AG09309 (cell line): Measurements from ENCODE around the gene DLST.

Experiments
- DNase-seq: peaks from one replicate; pipeline ENCODE4 v3.0.0-alpha.2; 2010; ENCODE audit warnings: low read depth
- H3K4me3 ChIP-seq: 2 replicates; pipeline ENCODE4 v1.5.1; 2011; ENCODE audit warnings: mild to moderate bottlenecking, low read depth, low read length, moderate library complexity; ENCODE audit not compliant: control insufficient read depth
- CTCF ChIP-seq: IDR thresholded peaks from 2 replicates; pipeline ENCODE4 v1.5.1; 2011; ENCODE audit warnings: mild to moderate bottlenecking, low read depth, low read length, inconsistent platforms; ENCODE audit not compliant: insufficient read depth, control insufficient read depth; ENCODE audit errors: missing control alignments

DLST gene

DNA sequence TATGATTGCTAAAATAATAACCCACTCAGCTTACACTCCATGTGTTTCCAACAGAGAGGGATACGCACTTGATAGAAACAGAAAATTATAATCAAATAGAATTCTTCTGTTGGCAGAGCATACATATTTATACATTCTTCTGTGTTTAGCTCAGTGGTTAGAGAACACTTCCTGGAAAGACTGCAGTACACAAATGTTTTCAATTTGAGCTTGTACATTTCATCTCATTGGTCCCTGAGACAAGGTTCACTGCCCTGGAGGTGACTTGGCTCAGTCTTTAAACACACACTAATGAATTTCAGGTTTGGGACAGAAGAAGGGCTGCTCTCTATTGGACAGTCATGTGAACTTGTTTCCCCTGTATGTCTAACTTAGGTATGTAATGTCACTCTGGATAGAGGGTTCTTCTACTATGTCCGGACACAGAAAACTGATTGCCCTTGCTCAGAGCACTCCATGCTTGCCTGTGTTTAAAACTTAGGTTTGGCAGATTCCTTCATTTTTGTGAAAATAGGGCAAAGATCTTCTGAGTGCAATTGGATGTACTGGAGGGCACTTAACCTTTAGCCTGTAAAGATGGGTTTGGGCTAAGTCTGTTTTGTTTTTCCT is 28.7 kb upstream of the DLST start:
- DNase-seq: no peak
- H3K4me3 ChIP-seq: no peak overlapping the region
- no peak for TF ChIP-seq CTCF

GRCh38 chr14:74853581-74853980 is 28.1 kb upstream of the DLST start:
- DNase-seq: no peak
- H3K4me3 ChIP-seq: no peak overlapping the region
- no peak for TF ChIP-seq CTCF

- TF ChIP-seq CTCF: no peak
- H3K4me3 ChIP-seq: no peak overlapping the region
- DNase-seq: no peak
Observed at GRCh38 chr14:74855021-74855420, 26.7 kb upstream of the DLST start.

- TF ChIP-seq CTCF: no peak
- no peak overlapping the region for H3K4me3 ChIP-seq
- DNase-seq: no peak
Observed at GRCh38 chr14:74855945-74856344, 25.8 kb upstream of the DLST start.

GRCh38 chr14:74856366-74856765 is 25.4 kb upstream of the DLST start:
- no peak for DNase-seq
- no peak overlapping the region for H3K4me3 ChIP-seq

DNA sequence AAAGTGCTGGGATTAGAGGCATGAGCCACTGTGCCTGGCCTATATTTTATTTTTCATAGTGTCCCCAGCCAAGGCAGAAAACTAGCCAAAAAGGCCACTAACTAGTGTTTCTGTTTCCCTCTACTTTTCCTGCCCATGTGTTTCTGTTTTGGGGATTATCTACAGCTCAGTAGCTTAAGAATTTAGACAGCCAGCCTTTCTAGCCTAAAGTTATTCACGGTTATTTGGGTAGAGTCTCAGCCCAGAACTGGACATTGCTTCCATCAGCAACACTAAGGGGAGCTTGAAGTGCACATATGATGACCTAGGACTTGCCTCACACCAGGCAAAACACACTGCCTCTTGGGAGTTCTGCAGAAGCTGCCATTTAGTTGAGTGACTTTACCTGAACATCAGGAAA is 23.7 kb upstream of the DLST start:
- no peak for DNase-seq
- no peak for TF ChIP-seq CTCF
- H3K4me3 ChIP-seq: no peak overlapping the region

More at GRCh38 chr14:74856366-74856765, 25.4 kb upstream of the DLST start:
- no peak for TF ChIP-seq CTCF
